Measurements from ENCODE around the gene CYP26C1. TPM values are rescaled to one million over a fixed set of nuclear protein-coding genes. Genes with fewer than 3 reads are reported as not detected.

The CYP26C1 gene
- not detected in 2 replicates for polyA plus RNA-seq
- polyA minus RNA-seq: 0.46 and 0.49 TPM in 2 replicates

GRCh38 chr10:93059975-93060886 is at the start of gene CYP26C1:
TSS of gene CYP26C1 (plus strand) at chr10:93060798. CDS start at chr10:93061264, 466 bp downstream.
- Histone ChIP-seq H3K27me3 (ENCODE audit: insufficient read depth, low read depth, low read length) (peaks cover 64% of the 10 kb centered on the region), H3K9me2 (ENCODE audit: insufficient read depth, low read length) (no peaks in the 10 kb centered on the region), H3K4me3 (ENCODE audit: low read length) (no peak within 1 kb of the TSS)

GRCh38 chr10:93015722-93016121 is 44.9 kb upstream of the CYP26C1 start:
- no peak overlapping the region for H3K9ac ChIP-seq (ENCODE audit: low read length)
- no peak overlapping the region for H3K4me3 ChIP-seq (ENCODE audit: low read length)
- no peaks in the 10 kb centered on the region for H3K79me2 ChIP-seq (replicated peaks; ENCODE audit: insufficient read depth, low read length)
- H3K4me2 ChIP-seq (ENCODE audit: low read length): no peak overlapping the region
- H3K9me3 ChIP-seq (ENCODE audit: low read length): no peaks in the 10 kb centered on the region
- H2AFZ ChIP-seq (ENCODE audit: low read depth, low read length): no peak overlapping the region
- no peaks in the 10 kb centered on the region for H3K9me2 ChIP-seq (ENCODE audit: insufficient read depth, low read length)
- no peaks in the 10 kb centered on the region for H4K20me1 ChIP-seq (ENCODE audit: insufficient read depth)
- no peaks in the 10 kb centered on the region for H3F3A ChIP-seq (ENCODE audit: insufficient read depth, low read length, poor library complexity, severe bottlenecking)
- no peaks in the 10 kb centered on the region for H3K36me3 ChIP-seq (ENCODE audit: insufficient read depth, low read length)
- H3K27me3 ChIP-seq (ENCODE audit: insufficient read depth, low read depth, low read length): no peaks in the 10 kb centered on the region
- TF ChIP-seq EP300 (conservative IDR thresholded peaks at IDR 0.05; ENCODE audit: poor library complexity, severe bottlenecking) (no peak), TAF1 (IDR thresholded peaks at IDR 0.05; ENCODE audit: low read depth) (no peak), SMC3 (conservative IDR thresholded peaks at IDR 0.05; ENCODE audit: poor library complexity) (no peak), POLR2AphosphoS5 (IDR thresholded peaks at IDR 0.05) (no peak), REST (IDR thresholded peaks at IDR 0.05; ENCODE audit: borderline replicate concordance) (no peak), RAD21 (conservative IDR thresholded peaks at IDR 0.05) (no peak)
- H3K27ac ChIP-seq (ENCODE audit: low read length): no peak overlapping the region

More at GRCh38 chr10:93059975-93060886, at the start of gene CYP26C1:
- Histone ChIP-seq H3K79me2 (replicated peaks; ENCODE audit: insufficient read depth, low read length) (no peaks in the 10 kb centered on the region), H3K27ac (ENCODE audit: low read length) (no peak within 1 kb of the TSS), H3K9ac (ENCODE audit: low read length) (no peak within 1 kb of the TSS), H3K9me3 (ENCODE audit: low read length) (peaks cover 25% of the 10 kb centered on the region), H2AFZ (ENCODE audit: low read depth, low read length) (no peak within 1 kb of the TSS), H3F3A (ENCODE audit: insufficient read depth, low read length, poor library complexity, severe bottlenecking) (no peaks in the 10 kb centered on the region), H3K4me2 (ENCODE audit: low read length) (no peak within 1 kb of the TSS), H3K36me3 (ENCODE audit: insufficient read depth, low read length) (peaks cover 20% of the 10 kb centered on the region), H4K20me1 (ENCODE audit: insufficient read depth) (no peaks in the 10 kb centered on the region)
- TF ChIP-seq EZH2 (IDR thresholded peaks at IDR 0.05; ENCODE audit: borderline replicate concordance, insufficient read depth, low read length, poor library complexity, severe bottlenecking) (peak; percentile 2), RAD21 (conservative IDR thresholded peaks at IDR 0.05) (no peak)
- TF ChIP-seq, protein P1, sequence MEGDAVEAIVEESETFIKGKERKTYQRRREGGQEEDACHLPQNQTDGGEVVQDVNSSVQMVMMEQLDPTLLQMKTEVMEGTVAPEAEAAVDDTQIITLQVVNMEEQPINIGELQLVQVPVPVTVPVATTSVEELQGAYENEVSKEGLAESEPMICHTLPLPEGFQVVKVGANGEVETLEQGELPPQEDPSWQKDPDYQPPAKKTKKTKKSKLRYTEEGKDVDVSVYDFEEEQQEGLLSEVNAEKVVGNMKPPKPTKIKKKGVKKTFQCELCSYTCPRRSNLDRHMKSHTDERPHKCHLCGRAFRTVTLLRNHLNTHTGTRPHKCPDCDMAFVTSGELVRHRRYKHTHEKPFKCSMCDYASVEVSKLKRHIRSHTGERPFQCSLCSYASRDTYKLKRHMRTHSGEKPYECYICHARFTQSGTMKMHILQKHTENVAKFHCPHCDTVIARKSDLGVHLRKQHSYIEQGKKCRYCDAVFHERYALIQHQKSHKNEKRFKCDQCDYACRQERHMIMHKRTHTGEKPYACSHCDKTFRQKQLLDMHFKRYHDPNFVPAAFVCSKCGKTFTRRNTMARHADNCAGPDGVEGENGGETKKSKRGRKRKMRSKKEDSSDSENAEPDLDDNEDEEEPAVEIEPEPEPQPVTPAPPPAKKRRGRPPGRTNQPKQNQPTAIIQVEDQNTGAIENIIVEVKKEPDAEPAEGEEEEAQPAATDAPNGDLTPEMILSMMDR (IDR thresholded peaks at IDR 0.05; ENCODE audit: poor library complexity, severe bottlenecking): no peak

Data from neural cell (in vitro differentiated cells).